AG09309 (cell line): Measurements from ENCODE around the gene ARFGAP2.

Source experiments
- DNase-seq: peaks from one replicate; pipeline ENCODE4 v3.0.0-alpha.2; 2010; ENCODE audit warnings: low read depth
- H3K4me3 ChIP-seq: 2 replicates; pipeline ENCODE4 v1.5.1; 2011; ENCODE audit warnings: mild to moderate bottlenecking, low read depth, low read length, moderate library complexity; ENCODE audit not compliant: control insufficient read depth
- CTCF ChIP-seq: IDR thresholded peaks from 2 replicates; pipeline ENCODE4 v1.5.1; 2011; ENCODE audit warnings: mild to moderate bottlenecking, low read depth, low read length, inconsistent platforms; ENCODE audit not compliant: insufficient read depth, control insufficient read depth; ENCODE audit errors: missing control alignments

The ARFGAP2 gene

GRCh38 chr11:47156951-47157350, 19.7 kb downstream of the ARFGAP2 start:
- H3K4me3 ChIP-seq: no peak overlapping the region
- no peak for DNase-seq
- no peak for TF ChIP-seq CTCF

GRCh38 chr11:47156333-47156732, 20.3 kb downstream of the ARFGAP2 start:
- H3K4me3 ChIP-seq: no peak overlapping the region
- TF ChIP-seq CTCF: no peak
- no peak for DNase-seq

- no peak overlapping the region for H3K4me3 ChIP-seq
- DNase-seq: no peak
- TF ChIP-seq CTCF: no peak
Observed at GRCh38 chr11:47155879-47156278, 20.8 kb downstream of the ARFGAP2 start.

- no peak for DNase-seq
- no peak overlapping the region for H3K4me3 ChIP-seq
- no peak for TF ChIP-seq CTCF
Observed at GRCh38 chr11:47154616-47155570, 21.8 kb downstream of the ARFGAP2 start.

- no peak for DNase-seq
- no peak overlapping the region for H3K4me3 ChIP-seq
- peak; percentile 97 for TF ChIP-seq CTCF
Observed at GRCh38 chr11:47152953-47153950, 23.4 kb downstream of the ARFGAP2 start.
